Measurements from ENCODE around the gene EIF3A.

DNA sequence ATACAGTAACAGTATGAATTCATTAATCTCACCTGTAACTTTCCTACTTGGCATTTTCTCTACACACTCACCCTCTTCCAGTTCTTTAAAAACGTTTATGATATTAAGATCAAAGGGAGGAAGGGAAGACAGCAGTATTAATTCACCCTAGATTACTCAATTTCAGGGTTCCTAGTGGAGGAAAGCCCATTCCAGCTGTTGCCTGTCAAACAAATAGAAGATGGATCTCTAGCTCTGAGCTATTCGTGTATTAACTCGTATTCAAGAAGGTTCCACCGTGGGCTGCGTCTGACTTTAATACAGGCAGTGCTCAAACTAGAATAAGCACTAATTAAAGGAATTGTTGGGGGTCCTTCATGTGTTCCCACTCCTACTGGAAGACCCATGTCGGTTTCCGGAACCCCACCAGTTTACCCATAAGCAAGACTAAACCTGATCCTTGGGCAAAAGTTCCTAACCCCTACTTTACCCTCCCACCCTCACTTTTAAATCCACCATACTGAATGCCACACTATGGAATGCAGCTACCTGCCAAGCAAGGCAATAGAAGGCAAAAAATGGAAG is 49.0 kb downstream of the EIF3A start:
- TF ChIP-seq CTCF (IDR thresholded peaks at IDR 0.05): no peak
- TF ChIP-seq POLR2A (IDR thresholded peaks at IDR 0.05): no peak
